ENCODE measurements around the gene JPT2.

GRCh38 chr16:1656808-1657617, 21.1 kb upstream of the JPT2 start:
- TF ChIP-seq POLR2A (IDR thresholded peaks at IDR 0.05; ENCODE audit: low read length), result no peak
- TF ChIP-seq SMC3 (IDR thresholded peaks at IDR 0.05), result no peak
- TF ChIP-seq CTCF (IDR thresholded peaks at IDR 0.05), result no peak
